ENCODE results near the gene WFS1.

- TF ChIP-seq CTCF (conservative IDR thresholded peaks at IDR 0.05 in 1 of 2, IDR thresholded peaks at IDR 0.05 in 1 of 2; ENCODE audit: extremely low read depth in 1 of 2, insufficient read depth in 1 of 2, low read depth in 1 of 2, low read length in 2 of 2) (no peak), EZH2 (IDR thresholded peaks at IDR 0.05; ENCODE audit: borderline replicate concordance, low read length) (no peak)
These were observed 22.2 kb downstream of the WFS1 start for GRCh38 chr4:6291784-6292297.

Data from mammary epithelial cell (primary cell).